ENCODE data around the gene LMX1B.
"Not testable (repeated sequence)": the region's sequence is repeated elsewhere in the genome, so short reads cannot be mapped to it uniquely, and the experiment has no call there.

LMX1B gene

DNA sequence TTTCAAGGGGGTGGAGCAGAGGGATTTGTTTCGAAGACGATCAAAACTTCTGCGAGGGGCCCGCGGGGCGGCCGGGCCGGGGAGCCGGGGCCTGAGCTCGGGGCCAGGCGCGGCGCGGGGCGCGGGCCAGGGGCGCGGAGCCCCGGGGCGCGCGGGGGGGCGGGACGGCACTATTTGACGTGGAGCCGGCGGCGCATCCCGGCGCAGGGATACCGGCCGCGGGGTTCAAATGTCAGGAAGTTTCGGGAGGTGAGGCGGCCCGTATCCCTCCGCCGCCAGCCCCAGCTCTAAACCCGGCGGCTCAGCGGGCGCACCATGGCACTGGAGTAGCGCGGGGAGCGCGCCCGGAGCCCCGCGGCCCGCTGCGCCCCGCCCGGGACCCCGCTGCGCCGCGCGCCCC, at the start of gene LMX1B:
Gene LMX1B, plus strand, starts transcription at position 278 of the 400 bp plus-strand sequence. CDS start 522 bp downstream, outside the sequence.
- no peak for DNase-seq (ENCODE audit: low read depth in 2 of 2)

DNA sequence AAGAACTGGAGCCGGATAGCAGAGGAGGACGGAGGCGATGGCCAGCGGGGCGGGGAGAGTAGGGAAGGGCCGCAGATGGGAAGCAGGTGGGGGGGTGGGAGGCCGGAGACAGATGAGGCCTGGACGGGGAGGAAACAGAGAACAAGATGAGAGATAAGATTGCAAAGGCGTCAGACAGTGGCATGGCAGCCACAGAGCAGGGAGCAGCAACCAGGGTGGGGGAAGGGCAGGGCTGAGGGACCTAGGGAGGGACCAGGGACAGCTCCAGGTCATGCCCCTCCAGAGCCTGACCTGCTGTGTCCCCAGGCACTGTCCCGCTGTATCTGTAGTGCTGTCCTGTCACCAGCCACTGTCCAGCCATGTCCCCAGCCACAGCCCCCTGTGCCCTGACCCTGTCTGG, 49.6 kb upstream of the LMX1B start:
- DNase-seq (ENCODE audit: low read depth in 2 of 2): no peak

DNA sequence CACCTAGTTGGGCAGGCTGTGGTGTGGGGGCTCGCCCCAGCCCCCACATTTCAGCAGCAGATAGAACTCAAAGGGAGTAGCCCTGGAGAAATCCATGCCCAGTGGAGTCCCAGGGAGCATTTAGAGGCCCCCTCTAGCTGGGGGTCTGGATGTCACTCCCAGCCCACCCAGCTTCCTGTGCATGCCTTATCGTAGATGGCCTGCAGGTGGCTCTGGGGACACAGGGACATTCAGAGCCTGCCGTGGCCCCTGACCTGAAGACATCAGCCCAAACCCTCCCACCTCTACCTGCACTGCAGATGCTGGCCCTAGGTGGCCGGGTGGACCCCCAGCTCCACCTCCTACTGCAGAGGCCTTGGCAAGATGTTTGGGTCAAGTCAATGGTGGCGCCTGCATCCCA, 49.0 kb upstream of the LMX1B start:
- DNase-seq (ENCODE audit: low read depth in 2 of 2): no peak

DNA sequence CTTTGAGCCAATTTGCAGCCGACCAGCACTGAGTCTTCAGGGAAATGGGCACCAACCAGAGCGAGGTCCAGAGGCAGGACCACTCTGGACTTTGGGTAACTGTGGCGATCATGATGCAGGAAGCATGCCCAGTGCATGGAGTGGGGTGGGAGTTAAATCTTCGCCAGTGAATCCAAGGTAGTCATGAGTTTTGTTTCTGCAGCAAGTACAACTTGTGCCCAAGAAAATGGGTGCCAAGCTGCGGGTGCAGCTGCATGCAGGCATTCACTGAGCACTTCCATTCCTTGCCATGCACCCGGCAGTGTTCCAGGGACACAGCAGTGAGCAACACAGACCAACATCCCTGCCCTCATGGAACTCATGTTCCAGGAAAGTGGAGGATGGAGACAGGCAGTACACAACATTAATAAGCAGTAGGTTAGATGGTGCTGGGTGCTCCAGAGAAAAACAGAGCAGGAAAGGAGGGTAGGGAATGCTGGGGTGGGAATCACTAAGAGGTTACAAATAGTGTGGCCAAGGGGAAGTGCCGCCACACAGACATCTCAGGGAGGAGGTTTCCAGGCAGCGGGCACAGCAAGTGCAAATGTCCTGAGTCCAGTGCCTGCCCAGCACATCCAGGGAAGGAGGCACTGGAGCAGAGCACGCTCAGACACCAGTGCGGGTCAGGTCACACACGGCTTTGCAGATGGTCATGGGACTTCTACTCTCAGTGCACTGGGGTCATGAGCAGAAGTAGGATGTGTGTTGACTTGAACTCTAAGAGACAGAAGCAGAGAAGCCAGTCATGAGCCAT, 48.2 kb upstream of the LMX1B start:
- no peak for DNase-seq (ENCODE audit: low read depth in 2 of 2)

DNA sequence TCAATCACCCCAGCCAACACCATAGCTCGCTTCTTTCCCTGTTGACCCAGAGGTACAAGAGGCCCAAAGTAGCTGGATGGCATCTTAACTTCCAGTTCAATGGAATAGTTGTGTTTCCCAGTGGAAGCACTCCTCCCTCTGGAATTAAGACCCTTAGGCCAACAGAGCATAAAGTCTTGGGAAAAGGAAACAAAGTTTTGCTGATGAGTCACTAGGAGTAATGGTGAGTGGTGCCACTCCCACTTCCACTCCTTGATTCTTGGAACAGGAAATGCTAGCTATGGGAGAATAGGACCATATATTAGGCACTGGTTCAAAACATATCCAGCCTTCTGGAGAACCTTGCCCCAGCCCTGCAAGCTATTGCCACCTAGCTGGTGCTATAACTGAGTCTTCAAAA, 44.7 kb upstream of the LMX1B start:
- DNase-seq (ENCODE audit: low read depth in 2 of 2): no peak

DNA sequence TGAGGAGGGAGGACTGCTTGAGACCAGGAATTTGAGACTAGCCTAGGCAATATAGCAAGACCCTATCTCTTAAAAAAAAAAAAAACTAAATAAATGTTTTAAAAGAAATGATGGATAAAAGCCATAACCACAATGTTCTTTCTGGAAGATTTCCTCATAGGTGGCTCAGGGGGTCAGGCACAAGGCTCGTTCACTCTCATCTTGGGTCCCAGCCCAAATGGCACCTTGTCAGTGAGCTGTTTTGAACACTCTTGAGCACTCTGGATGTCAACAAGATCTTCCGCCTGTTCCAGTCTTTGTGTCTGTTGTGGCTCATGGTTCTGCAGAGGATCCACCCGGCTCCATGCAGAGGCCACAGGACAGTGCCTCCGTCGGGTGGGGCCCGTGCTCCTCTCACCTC, 35.7 kb upstream of the LMX1B start:
- DNase-seq (ENCODE audit: low read depth in 2 of 2): no peak

DNA sequence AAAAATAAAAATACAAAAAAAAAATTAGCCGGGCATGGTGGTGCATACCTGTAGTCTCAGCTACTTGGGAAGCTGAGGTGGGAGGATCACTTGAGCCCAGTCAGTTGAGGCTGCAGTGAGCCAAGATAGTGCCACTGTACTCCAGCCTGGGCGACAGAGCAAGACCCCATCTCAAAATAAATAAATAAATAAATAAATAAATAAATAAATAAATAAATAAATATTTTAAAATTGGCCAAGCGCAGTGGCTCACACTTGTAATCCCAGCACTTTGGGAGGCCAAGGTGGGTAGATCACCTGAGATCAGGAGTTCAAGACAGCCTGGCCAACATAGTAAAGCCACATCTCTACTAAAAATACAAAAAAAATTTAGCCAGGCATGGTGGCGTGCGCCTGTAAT, 33.4 kb upstream of the LMX1B start:
- not testable (repeated sequence) for DNase-seq (ENCODE audit: low read depth in 2 of 2)

DNA sequence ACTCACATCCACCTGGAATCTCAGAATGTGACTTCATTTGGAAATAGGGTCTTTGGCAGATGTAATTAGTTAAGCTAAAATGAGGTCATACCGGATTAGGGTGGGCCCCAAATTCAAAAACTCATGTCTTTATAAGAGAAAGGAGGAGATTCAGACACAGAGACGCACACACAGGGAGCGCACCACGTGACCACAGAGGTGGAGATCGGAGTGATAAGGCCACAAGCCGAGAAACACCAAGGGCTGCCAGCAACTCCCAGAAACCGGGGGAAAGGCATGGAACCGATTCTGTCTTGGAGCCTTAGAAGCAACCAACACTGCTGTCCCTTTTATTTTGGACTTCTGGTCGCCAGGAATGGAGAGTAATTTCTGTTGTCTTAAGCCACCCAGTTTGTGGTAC, 31.8 kb upstream of the LMX1B start:
- DNase-seq (ENCODE audit: low read depth in 2 of 2): no peak

DNA sequence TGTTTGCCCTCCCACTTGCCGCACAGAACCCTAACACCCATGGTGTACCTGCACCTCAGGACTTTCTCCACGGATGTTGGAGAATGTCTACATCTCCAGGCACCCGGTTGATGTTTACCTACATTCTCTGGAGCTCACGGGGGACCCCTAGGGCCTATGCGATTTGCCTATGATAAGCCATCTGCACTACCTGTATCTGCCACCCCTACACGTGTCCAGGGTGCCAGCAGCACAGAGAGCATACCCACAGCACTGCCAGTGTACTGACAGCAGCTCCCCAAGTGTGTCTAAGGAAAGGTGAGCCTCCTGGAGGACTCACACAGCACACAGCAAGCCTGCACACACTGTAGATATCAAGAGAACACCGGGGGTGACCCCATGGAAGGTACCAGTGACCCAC, 31.3 kb upstream of the LMX1B start:
- DNase-seq (ENCODE audit: low read depth in 2 of 2): no peak

DNA sequence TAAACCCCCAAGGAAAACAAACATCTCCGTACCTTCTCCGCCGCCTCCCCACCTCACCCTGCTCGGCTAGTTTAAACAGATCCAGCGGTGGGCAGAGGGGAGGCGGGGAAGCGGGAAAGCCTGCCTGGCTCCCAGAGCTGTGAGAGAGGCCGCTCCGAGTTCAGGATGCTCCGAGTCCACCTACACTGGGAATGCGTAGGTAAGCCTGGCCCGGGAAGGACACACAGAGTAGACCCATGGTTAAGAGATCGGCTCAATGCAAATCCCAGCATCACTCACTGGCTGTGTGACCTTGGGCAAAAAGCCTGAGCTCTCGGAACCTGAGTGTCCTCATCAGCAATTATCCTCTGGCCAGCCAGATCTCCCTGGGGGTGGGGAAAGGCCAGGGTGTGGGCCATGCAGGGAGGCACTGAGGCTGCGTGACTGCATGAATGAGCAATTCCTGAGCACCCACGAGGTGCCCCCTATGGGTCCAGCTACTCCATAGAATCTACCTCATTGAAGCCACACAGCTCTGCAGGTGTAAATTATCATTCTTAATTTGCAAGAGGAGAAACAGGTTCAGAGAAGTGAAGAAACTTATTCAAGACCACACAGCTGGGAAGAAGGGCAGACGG, 30.5 kb upstream of the LMX1B start:
- DNase-seq (ENCODE audit: low read depth in 2 of 2): no peak

DNA sequence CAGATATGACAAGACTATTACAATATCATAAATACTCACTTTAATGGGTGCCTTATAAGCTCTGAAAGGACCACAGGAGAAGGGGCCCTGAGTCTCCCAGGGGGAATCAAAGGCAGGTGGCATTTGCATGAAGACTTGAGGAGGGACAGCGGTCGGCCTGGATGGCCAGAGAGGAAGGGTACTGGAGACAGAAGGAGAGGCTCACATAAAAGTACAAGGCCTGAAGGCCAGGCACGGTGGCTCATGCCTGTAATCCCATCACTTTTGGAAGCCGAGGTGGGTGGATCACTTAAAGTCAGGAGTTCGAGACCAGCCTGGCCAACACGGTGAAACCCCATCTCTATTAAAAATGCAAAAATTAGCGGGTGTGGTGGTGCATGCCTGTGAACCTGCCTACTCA, 29.1 kb upstream of the LMX1B start:
- DNase-seq (ENCODE audit: low read depth in 2 of 2): no peak

DNA sequence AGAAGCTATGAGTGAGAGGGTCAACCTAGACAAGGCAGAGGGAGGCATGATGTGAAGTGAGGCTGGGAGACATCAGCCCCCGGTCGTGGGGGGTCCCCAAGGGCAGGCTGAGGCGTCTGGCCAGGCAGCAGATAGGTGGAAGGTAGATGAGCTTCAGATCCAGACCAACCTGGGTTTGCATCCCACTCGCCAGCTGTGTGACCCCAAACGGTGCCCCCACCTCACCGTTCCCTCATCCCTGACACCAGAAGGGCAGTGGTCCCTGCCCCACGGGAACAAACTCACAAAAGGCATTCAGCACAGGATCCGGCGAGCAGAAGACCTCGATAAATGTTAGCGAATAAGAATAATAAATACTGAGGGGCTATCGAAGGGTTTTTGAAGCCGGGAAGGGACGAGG, 27.5 kb upstream of the LMX1B start:
- DNase-seq (ENCODE audit: low read depth in 2 of 2): no peak

DNA sequence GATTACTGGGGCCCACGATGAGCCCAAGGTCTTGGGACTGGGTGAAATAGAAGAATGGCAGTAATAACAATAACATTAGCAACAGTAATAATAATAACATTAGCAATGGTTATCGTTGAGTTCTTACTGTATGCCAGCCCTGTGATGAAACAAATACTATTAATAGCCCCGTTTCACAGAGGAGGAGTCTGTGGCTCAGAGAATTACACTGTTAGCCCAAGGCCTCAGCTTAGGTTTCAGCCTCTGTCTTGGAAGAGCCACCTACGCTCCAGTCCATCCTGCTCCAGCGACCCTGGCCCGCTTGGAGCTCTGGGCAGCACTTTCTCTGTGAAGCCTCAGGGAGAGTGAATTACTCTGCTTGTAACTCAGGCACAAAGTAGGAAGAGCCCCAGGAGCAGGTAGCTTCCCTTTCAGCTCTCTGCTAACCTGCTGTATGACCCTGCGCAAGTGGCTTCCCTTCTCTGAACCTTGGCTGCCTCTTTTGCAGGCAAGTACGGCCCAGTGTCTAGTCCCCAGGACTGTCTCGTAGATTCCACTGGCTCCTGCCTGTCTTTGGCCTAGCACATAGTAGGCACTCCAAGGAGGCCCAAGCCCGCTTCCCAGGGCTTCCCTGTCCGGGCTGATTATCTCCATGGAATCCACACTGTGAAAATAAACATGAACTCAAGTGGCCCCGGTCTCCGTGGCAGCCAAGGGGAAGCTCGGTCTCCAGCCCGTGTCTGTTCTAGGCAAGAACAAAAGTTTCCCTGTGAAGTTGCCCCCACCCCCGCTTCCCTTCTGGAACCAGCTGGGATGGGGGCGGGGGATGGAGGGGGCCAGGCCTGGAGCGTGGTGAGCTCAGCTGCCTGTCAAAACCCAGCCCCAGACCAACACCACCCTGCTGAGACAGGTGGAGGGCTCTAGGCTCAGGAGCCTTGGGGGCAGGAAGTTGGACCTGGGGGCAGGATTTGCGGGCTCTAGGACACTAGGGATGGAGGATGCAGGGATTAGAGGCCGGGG, 26.2 kb upstream of the LMX1B start:
- DNase-seq (ENCODE audit: low read depth in 2 of 2): no peak

DNA sequence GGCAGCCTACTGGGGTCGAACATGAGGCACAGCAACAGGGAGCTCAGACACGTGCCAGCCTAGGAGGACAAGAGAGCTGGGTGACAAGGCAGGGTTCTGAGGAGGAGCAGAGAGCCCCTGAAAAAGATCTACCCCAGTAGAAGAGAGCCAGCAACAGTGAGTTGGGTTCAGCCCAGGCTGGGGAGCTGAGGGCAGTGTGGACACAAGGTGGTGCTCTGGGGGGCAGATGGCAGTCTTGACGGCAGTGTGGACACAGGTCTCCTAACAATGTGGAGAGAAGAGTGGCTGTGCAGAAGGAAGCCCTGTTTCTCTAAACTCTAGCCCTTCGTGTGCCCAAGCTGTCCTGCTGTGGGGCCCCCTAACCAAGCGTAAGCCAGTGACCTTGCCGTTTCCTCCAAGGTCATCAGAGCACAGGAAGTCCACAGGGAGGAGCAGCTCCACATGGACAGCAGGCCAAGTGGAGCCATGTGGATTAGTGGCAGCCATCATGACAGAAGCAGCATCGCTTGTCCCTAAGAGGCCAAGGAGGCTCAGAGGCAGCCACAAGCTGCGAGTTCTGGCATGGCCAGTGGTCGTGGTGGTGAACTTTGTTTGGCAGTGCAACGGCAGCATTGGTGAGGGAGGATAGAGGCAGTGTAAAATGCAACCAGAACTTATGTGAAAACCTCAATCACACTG, 25.1 kb upstream of the LMX1B start:
- no peak for DNase-seq (ENCODE audit: low read depth in 2 of 2)

DNA sequence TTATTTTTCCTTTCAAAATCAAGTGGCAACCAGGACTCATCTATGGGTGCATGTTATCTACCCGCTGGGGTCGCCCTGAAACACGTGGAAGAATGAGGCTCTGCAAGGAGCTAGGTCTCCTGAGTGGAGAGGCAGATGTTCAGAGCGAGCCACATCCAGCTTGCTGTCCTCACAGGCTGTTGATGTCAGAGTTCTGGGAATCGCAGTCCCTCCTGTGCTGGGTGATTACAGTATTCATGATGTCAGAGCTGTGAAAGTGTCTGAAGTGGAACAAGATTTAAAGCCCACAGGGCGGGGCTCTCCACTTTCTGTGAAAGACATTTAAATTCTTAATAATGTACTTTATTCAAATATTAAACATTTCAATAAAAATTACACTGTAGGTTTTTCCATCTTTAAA, 24.4 kb upstream of the LMX1B start:
- DNase-seq (ENCODE audit: low read depth in 2 of 2): no peak

DNA sequence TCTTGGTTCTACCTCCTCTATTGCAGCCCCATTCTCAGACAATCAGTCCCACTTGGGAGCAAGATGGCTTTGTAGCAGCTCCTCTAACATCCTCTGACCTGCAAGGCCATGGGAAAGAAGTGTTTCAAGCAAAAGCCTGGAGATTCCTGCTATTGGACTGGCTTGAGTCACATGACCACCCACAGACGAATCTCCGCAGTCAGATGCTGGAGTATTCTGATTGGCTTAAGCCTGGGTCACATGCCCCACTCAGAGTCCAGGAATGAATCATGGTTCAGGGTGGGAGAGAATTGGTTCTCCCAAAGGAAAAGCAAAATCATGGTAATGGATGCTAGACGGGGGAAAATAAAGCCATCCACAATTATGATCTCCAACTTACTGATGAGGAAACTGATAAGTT, 22.6 kb upstream of the LMX1B start:
- DNase-seq (ENCODE audit: low read depth in 2 of 2): no peak

DNA sequence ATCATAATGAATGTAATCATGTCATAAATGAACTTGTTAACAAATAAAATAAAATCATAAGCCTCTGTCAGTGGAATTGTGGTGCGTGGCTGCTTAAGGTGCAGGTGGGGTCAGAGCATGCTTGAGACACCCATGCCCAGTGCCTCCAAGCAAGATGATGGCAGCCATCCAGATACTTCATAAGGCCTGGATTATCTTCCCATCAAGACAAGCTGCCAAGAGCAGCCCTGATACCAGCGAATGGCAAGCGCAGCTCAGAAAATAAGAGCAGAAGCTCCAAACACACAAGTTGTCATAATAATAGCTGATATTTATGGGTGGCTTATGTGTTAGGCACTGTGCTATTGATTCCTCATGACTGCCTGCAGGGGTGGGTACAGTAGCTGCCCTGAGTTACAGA, 21.8 kb upstream of the LMX1B start:
- DNase-seq (ENCODE audit: low read depth in 2 of 2): no peak

DNA sequence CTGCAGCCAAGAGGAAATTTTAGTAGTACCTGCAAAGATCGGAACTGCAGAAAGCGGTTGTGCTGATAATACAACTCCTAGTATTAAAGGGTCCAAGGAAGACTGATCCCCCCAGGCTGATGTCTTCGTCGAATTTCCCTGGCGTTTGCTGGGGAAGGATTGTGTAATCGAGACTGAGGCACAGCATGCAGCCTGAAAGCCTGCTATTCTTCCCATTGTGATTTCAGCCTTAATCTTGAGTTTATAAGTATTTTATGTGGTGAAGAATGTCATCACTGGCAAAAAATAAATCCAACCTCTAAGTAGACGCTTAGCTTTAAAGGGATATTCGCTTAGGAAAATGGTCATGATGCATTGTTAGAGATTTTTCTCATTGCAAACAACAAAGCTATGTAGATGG, 21.3 kb upstream of the LMX1B start:
- no peak for DNase-seq (ENCODE audit: low read depth in 2 of 2)

DNA sequence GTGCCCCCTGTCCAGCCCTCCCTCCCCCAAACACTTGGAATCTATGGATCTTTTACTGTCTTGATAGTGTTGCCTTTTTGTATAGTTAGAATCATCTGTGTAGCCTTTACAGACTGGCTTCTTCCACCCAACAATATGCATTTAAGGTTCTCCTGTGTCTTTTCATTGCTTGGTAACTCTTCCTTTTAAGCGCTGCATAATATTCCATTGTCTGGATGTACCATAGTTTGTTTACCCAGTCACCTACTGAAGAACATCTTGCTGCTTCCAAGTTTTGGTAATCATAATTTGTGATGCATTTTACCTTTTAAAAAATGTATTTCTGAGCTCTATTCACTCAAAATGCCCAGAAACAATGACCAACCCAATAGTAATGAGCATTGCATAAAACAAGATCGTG, 17.7 kb upstream of the LMX1B start:
- DNase-seq (ENCODE audit: low read depth in 2 of 2): no peak

DNA sequence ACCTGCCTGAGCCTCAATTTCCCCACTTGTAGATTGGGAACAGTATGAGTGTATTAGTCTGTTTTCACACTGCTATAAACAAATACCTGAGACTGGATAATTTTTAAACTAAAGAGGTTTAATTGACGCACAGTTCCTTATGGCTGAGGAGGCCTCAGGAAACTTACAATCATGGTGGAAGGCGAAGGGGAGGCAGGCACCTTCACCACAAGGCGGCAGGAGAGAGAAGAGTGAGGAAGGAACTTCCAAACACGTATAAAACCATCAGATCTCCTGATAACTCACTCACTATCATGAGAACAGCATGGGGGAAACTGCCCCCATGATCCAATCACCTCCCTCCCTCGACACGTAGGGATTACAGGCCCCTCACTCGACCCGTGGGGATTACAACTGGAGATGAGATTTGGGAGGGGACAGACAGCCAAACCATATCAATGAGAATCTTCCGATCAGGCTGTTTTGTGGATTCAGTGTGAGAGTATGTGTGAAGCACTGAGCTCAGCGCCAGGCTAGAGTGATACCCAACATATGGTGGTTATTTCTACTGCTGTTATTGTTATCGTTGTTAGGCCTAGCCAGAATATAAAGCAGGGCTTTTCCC, 14.6 kb upstream of the LMX1B start:
- DNase-seq (ENCODE audit: low read depth in 2 of 2): no peak
